Measurements from ENCODE around the gene CNR2.

GRCh38 chr1:23902321-23903278, 10.6 kb downstream of the CNR2 start:
- no peak for TF ChIP-seq CTCF (IDR thresholded peaks at IDR 0.05; ENCODE audit: borderline replicate concordance, extremely low read depth, low read length, poor library complexity, severe bottlenecking)
- no peak for TF ChIP-seq EZH2 (IDR thresholded peaks at IDR 0.05; ENCODE audit: borderline replicate concordance, low read depth, low read length, severe bottlenecking)
